Loucy (cell line): ENCODE results near the gene SLC38A1.

Experiments used
- H2AFZ ChIP-seq: fragments of 200-600 bp; sonication (generic); 2 replicates; pipeline ENCODE4 v1.6.0; 2016; ENCODE audit warnings: antibody characterized with exemption, mild to moderate bottlenecking, low read length, moderate library complexity
- H3F3A ChIP-seq: fragments of 200-600 bp; 2 replicates; pipeline ENCODE4 v1.6.0; 2016; ENCODE audit warnings: antibody characterized with exemption, low read depth, mild to moderate bottlenecking
- H3K27me3 ChIP-seq: fragments of 200-600 bp; sonication (generic); 2 replicates; pipeline ENCODE4 v1.6.1; 2014; ENCODE audit warnings: low read length, mild to moderate bottlenecking; ENCODE audit not compliant: insufficient read depth, poor library complexity, severe bottlenecking
- H3K36me3 ChIP-seq: fragments of 200-600 bp; sonication (generic); 2 replicates; pipeline ENCODE4 v1.6.1; 2016; ENCODE audit warnings: low read length; ENCODE audit not compliant: insufficient read depth
- H3K4me1 ChIP-seq: fragments of 200-600 bp; sonication (generic); 2 replicates; pipeline ENCODE4 v1.5.1; 2014; ENCODE audit warnings: low read length, mild to moderate bottlenecking; ENCODE audit not compliant: insufficient read depth, poor library complexity, severe bottlenecking
- H3K4me2 ChIP-seq: fragments of 200-600 bp; sonication (generic); 2 replicates; pipeline ENCODE4 v1.6.0; 2014; ENCODE audit warnings: antibody characterized with exemption, low read length, low read depth, mild to moderate bottlenecking; ENCODE audit not compliant: poor library complexity, severe bottlenecking
- H3K4me3 ChIP-seq: fragments of 200-600 bp; sonication (generic); 2 replicates; pipeline ENCODE4 v1.5.1; 2014; ENCODE audit warnings: low read length, mild to moderate bottlenecking, mixed read lengths; ENCODE audit not compliant: poor library complexity, severe bottlenecking
- H3K79me2 ChIP-seq: fragments of 200-600 bp; sonication (generic); 2 replicates; pipeline ENCODE4 v1.6.1; 2014; ENCODE audit warnings: low read length; ENCODE audit not compliant: insufficient read depth
- H3K9ac ChIP-seq: fragments of 200-600 bp; sonication (generic); 2 replicates; pipeline ENCODE4 v1.6.0; 2014; ENCODE audit warnings: mild to moderate bottlenecking, low read depth, low read length, moderate library complexity; ENCODE audit not compliant: poor library complexity, severe bottlenecking
- H3K9me2 ChIP-seq: fragments of 200-600 bp; sonication (generic); replicated peaks from 2 replicates; pipeline ENCODE4 v1.6.1; 2016; ENCODE audit warnings: low read depth, low read length, mixed read lengths
- H3K9me3 ChIP-seq: fragments of 200-600 bp; sonication (generic); 2 replicates; pipeline ENCODE4 v1.6.1; 2014; ENCODE audit warnings: mild to moderate bottlenecking, antibody characterized with exemption, low read length, low read depth; ENCODE audit not compliant: insufficient read depth
- H4K20me1 ChIP-seq: fragments of 200-600 bp; sonication (generic); 2 replicates; pipeline ENCODE4 v1.6.0; 2014; ENCODE audit warnings: antibody characterized with exemption, low read length, mild to moderate bottlenecking; ENCODE audit not compliant: insufficient read depth, poor library complexity, severe bottlenecking
- EZH2phosphoT487 ChIP-seq: fragments of 200-600 bp; IDR thresholded peaks from 2 replicates; pipeline ENCODE4 v1.6.1; 2018; ENCODE audit warnings: antibody characterized with exemption, mild to moderate bottlenecking, moderate library complexity, borderline replicate concordance
- TF ChIP-seq, protein P1 (sequence below): fragments of 200-600 bp; sonication (generic); conservative IDR thresholded peaks from 2 replicates; pipeline ENCODE4 v1.5.1; 2014; ENCODE audit warnings: mild to moderate bottlenecking, antibody characterized with exemption, low read length

Gene SLC38A1

DNA sequence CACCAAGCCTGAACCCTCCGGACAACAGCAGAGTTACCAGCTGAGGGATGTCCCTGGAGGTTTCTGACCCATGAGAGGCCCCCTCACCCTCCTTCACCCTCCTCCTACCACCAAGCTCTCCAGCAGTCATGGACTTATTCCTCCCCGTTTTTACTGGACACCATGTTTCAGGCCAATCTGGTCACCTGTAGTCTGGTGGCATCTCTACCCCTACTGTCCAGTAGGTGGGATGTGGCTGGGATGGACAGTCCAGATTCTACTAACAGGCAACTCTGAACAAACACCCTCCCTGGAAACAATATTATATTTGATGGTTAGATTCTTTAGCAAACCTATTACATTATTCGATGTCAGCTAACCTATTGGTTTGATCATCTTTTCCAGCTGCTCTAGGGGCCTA, 83.2 kb downstream of the SLC38A1 start:
- H3K4me3 ChIP-seq, result no peak overlapping the region
- H3F3A ChIP-seq, result no peaks in the 10 kb centered on the region
- TF ChIP-seq EZH2phosphoT487, result no peak
- TF ChIP-seq, protein P1, sequence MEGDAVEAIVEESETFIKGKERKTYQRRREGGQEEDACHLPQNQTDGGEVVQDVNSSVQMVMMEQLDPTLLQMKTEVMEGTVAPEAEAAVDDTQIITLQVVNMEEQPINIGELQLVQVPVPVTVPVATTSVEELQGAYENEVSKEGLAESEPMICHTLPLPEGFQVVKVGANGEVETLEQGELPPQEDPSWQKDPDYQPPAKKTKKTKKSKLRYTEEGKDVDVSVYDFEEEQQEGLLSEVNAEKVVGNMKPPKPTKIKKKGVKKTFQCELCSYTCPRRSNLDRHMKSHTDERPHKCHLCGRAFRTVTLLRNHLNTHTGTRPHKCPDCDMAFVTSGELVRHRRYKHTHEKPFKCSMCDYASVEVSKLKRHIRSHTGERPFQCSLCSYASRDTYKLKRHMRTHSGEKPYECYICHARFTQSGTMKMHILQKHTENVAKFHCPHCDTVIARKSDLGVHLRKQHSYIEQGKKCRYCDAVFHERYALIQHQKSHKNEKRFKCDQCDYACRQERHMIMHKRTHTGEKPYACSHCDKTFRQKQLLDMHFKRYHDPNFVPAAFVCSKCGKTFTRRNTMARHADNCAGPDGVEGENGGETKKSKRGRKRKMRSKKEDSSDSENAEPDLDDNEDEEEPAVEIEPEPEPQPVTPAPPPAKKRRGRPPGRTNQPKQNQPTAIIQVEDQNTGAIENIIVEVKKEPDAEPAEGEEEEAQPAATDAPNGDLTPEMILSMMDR, result no peak
- no peaks in the 10 kb centered on the region for H3K9me2 ChIP-seq
- H2AFZ ChIP-seq, result no peak overlapping the region
- no peak overlapping the region for H3K4me2 ChIP-seq
- no peaks in the 10 kb centered on the region for H4K20me1 ChIP-seq
- H3K9me3 ChIP-seq, result no peaks in the 10 kb centered on the region
- H3K4me1 ChIP-seq, result peaks cover 4% of the 10 kb centered on the region
- no peaks in the 10 kb centered on the region for H3K27me3 ChIP-seq
- H3K79me2 ChIP-seq, result no peaks in the 10 kb centered on the region
- peaks cover 4% of the 10 kb centered on the region; the same call in 1 of the 2 replicates for H3K36me3 ChIP-seq
- no peak overlapping the region for H3K9ac ChIP-seq

DNA sequence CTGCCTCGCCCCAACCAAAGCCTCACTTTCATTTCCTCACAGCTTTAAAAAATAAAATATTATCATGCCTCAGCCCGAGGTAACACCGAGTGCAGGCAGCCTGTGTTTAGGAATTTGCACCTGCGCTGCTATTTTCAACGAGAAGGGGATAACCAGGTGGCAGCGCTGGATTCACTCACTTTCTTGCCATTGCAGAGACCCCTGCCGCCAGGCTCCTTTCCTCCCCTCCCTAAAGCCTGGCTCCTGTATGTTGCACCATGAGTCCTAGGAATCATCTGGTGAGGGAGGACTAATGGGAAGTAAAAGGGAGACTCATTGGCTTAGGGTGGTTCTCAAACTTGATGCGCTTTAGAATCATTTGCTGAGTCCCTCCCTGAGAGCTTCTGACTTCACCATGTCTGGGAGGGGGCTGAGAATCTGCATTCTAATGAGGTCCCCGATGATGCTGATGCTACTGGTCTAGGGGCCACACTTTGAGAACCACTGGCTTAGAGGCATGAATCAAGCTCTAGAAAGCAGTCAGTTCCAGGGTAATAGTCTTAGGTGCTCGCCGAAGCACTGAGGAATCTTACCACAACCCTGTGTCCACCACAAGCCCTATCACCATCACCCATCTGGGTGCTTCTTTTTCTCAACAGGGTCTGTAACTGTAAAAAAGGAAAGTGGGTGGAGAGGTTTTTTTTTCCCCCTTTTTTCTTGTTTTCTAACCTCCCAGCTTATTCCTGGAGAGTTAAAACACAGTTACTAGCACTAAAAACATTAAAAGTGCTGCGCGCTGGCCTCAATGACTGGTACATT, 83.8 kb downstream of the SLC38A1 start:
- peaks cover 10% of the 10 kb centered on the region for H3K4me1 ChIP-seq
- no peaks in the 10 kb centered on the region for H3K9me2 ChIP-seq
- H3K36me3 ChIP-seq, result peaks cover 4% of the 10 kb centered on the region; the same call in 1 of the 2 replicates
- no peaks in the 10 kb centered on the region for H3K9me3 ChIP-seq
- TF ChIP-seq EZH2phosphoT487, result no peak
- TF ChIP-seq, protein P1, result no peak
- H2AFZ ChIP-seq, result no peak overlapping the region
- H4K20me1 ChIP-seq, result no peaks in the 10 kb centered on the region
- no peaks in the 10 kb centered on the region for H3F3A ChIP-seq
- H3K27me3 ChIP-seq, result no peaks in the 10 kb centered on the region
- H3K9ac ChIP-seq, result no peak overlapping the region
- H3K79me2 ChIP-seq, result no peaks in the 10 kb centered on the region
- no peak overlapping the region for H3K4me2 ChIP-seq
- H3K4me3 ChIP-seq, result no peak overlapping the region

DNA sequence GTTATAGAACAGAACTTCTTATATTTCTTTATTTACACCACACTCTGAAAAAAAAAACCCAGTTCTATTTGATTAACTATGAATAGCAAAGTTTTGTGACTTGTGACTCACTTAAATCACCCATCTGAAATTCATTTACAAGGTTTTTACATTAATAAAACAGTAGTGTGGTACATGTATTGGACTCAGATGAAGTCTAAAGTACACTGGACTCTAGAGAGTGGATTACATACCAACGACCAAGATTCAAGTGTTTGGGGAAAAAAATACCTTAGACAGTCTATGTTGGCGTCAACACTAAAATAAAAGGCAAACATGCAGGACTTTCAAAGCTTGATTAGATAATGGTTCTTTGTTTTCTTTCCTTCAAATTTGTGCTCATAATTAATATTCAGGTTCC, 85.7 kb downstream of the SLC38A1 start:
- no peak overlapping the region for H3K4me3 ChIP-seq
- no peaks in the 10 kb centered on the region for H3K27me3 ChIP-seq
- H3K9ac ChIP-seq, result no peak overlapping the region

More for the DNA sequence above, 85.7 kb downstream of the SLC38A1 start:
- Histone ChIP-seq H3K4me1 (peaks cover 22% of the 10 kb centered on the region), H3K9me3 (no peaks in the 10 kb centered on the region), H3K79me2 (no peaks in the 10 kb centered on the region), H2AFZ (no peak overlapping the region), H3F3A (no peaks in the 10 kb centered on the region), H3K36me3 (peaks cover 4% of the 10 kb centered on the region; the same call in 1 of the 2 replicates), H3K9me2 (no peaks in the 10 kb centered on the region), H3K4me2 (no peak overlapping the region), H4K20me1 (no peaks in the 10 kb centered on the region)
- no peak for TF ChIP-seq EZH2phosphoT487
- TF ChIP-seq, protein P1, result no peak
